Measurements from ENCODE around the gene CD96. TPM values are rescaled to one million over a fixed set of nuclear protein-coding genes. Genes with fewer than 3 reads are reported as not detected.

The CD96 gene
- total RNA-seq, 1 experiment from 2014 or later = not detected

- no peaks in the 10 kb centered on the region for H3K27me3 Mint-ChIP-seq (ENCODE audit: low read depth)
- Histone ChIP-seq H3K23me2 (ENCODE audit: insufficient read length, low read depth, low read length, poor library complexity, severe bottlenecking) (no peaks in the 10 kb centered on the region), H2AK5ac (ENCODE audit: insufficient read length, low read length) (no peak overlapping the region), H3K27me3 (ENCODE audit: insufficient read depth, low read length) (no peaks in the 10 kb centered on the region), H3K4me1 (ENCODE audit: insufficient read depth, low read length) (no peaks in the 10 kb centered on the region), H3T11ph (ENCODE audit: low read length) (no peak overlapping the region), H2BK15ac (ENCODE audit: low read depth, low read length) (no peak overlapping the region), H3K4me2 (ENCODE audit: insufficient read depth, insufficient read length, low read length) (no peak overlapping the region), H2BK20ac (ENCODE audit: low read depth, low read length, poor library complexity, severe bottlenecking) (no peak overlapping the region), H3K79me1 (ENCODE audit: insufficient read depth, low read depth, low read length, poor library complexity, severe bottlenecking) (no peaks in the 10 kb centered on the region), H3K9ac (ENCODE audit: extremely low read depth, insufficient read length, low read length) (no peak overlapping the region), H3K4ac (ENCODE audit: low read depth, low read length) (no peak overlapping the region), H4K91ac (ENCODE audit: insufficient read length, low read depth, low read length) (no peak overlapping the region), H2BK12ac (ENCODE audit: insufficient read length, low read depth, low read length) (no peak overlapping the region), H2BK5ac (ENCODE audit: insufficient read length, low read length) (no peak overlapping the region), H3K23ac (ENCODE audit: insufficient read length, low read depth, low read length) (no peak overlapping the region), H2AFZ (ENCODE audit: low read length) (no peak overlapping the region), H3K27ac (ENCODE audit: insufficient read length, low read depth, low read length) (no peak overlapping the region), H2BK120ac (ENCODE audit: low read depth, low read length, poor library complexity, severe bottlenecking) (no peak overlapping the region), H3K79me2 (ENCODE audit: insufficient read depth, low read length) (no peaks in the 10 kb centered on the region), H3K18ac (ENCODE audit: insufficient read length, low read depth, low read length) (no peak overlapping the region), H3K56ac (ENCODE audit: insufficient read length, low read depth, low read length) (no peak overlapping the region), H4K20me1 (ENCODE audit: control insufficient read depth, insufficient read depth, insufficient read length) (no peaks in the 10 kb centered on the region), H4K5ac (ENCODE audit: insufficient read length, low read depth, low read length) (no peak overlapping the region), H4K8ac (replicated peaks; ENCODE audit: insufficient read length, low read depth, low read length) (no peak overlapping the region), H3K9me3 (ENCODE audit: control insufficient read depth, low read depth, low read length) (no peaks in the 10 kb centered on the region), H3K14ac (ENCODE audit: insufficient read depth, low read length) (no peak overlapping the region)
- no peaks in the 10 kb centered on the region for H3K4me1 Mint-ChIP-seq
- no peak overlapping the region for H3K4me3 Mint-ChIP-seq
- no peak for TF ChIP-seq CTCF (conservative IDR thresholded peaks at IDR 0.05)
- no peak for DNase-seq
- H3K27ac Mint-ChIP-seq = no peak overlapping the region
- no peaks in the 10 kb centered on the region; a peak in 1 of 7 replicates for H3K36me3 Mint-ChIP-seq (ENCODE audit: insufficient read depth in 1 of 3, low read depth in 3 of 3)
- peaks cover 3 to 4% of the 10 kb centered on the region in 2 experiments; a peak in 3 of 5 replicates for H3K9me3 Mint-ChIP-seq
Observed at GRCh38 chr3:111592143-111592542, 50.1 kb downstream of the CD96 start.
